Stimulated activated CD8-positive, alpha-beta memory T cell treated with anti-CD3 and anti-CD28 coated beads, Interleukin-12 subunit alpha, Interleukin-12 subunit beta, amount 100 ng/mL, for 24 hours (primary cell): ENCODE data around the gene ZNF691.
"Not testable (repeated sequence)": the region's sequence is repeated elsewhere in the genome, so short reads cannot be mapped to it uniquely, and the experiment has no call there.

Source experiments
- DNase-seq: peaks from one replicate; pipeline ENCODE4 v3.0.0-alpha.2; 2020; ENCODE audit errors: extremely low read depth

Gene ZNF691

GRCh38 chr1:42832641-42833240, 13.7 kb upstream of the ZNF691 start:
- no peak for DNase-seq

- no peak for DNase-seq
Measured at GRCh38 chr1:42833981-42834380, 12.4 kb upstream of the ZNF691 start.

GRCh38 chr1:42834803-42835202, 11.6 kb upstream of the ZNF691 start:
- no peak for DNase-seq

- no peak for DNase-seq
Measured at GRCh38 chr1:42835422-42835821, 11.0 kb upstream of the ZNF691 start.

GRCh38 chr1:42837709-42838108, 8.7 kb upstream of the ZNF691 start:
- no peak for DNase-seq

- DNase-seq = no peak
Measured at GRCh38 chr1:42838482-42839190, 7.8 kb upstream of the ZNF691 start.

GRCh38 chr1:42841010-42841409, 5.4 kb upstream of the ZNF691 start:
- DNase-seq = no peak

- DNase-seq = no peak
Measured at GRCh38 chr1:42841440-42842147, 4.8 kb upstream of the ZNF691 start.

GRCh38 chr1:42844592-42845140, 1.7 kb upstream of the ZNF691 start:
- DNase-seq = no peak

- DNase-seq = no peak
Measured at GRCh38 chr1:42845193-42845592, 1.2 kb upstream of the ZNF691 start.

GRCh38 chr1:42845866-42846256, 552 bp upstream of the ZNF691 start:
- no peak for DNase-seq

GRCh38 chr1:42847111-42847595, 740 bp downstream of the ZNF691 start:
- DNase-seq = no peak

GRCh38 chr1:42847721-42848460, 1.5 kb downstream of the ZNF691 start:
- no peak for DNase-seq

GRCh38 chr1:42848823-42849537, 2.6 kb downstream of the ZNF691 start:
- DNase-seq = no peak

- DNase-seq = no peak
Measured at GRCh38 chr1:42849944-42850343, 3.5 kb downstream of the ZNF691 start.

- no peak for DNase-seq
Measured at GRCh38 chr1:42851420-42851819, 5.0 kb downstream of the ZNF691 start.

- no peak for DNase-seq
Measured at GRCh38 chr1:42851960-42852607, 5.7 kb downstream of the ZNF691 start.

- DNase-seq = no peak
Measured at GRCh38 chr1:42852608-42852980, 6.2 kb downstream of the ZNF691 start.

- DNase-seq = no peak
Measured at GRCh38 chr1:42853116-42853884, 6.9 kb downstream of the ZNF691 start.

- not testable (repeated sequence) for DNase-seq
Measured at GRCh38 chr1:42856554-42856953, 10.1 kb downstream of the ZNF691 start.
